H9 (cell line): Measurements from ENCODE around the gene GRB2. TPM values are rescaled to one million over a fixed set of nuclear protein-coding genes. Genes with fewer than 3 reads are reported as not detected.
A peak's percentile ranks its signal among the peaks of the same experiment; 100 is the strongest.

Source experiments
- DNase-seq: peaks from one replicate; pipeline ENCODE4 v3.0.0-alpha.2; 2017
- H2AFZ ChIP-seq: one replicate; pipeline ENCODE4 v1.6.1; 2013; ENCODE audit warnings: mild to moderate bottlenecking, low read length, control low read depth, moderate library complexity
- H2AK5ac ChIP-seq: 2 replicates; pipeline ENCODE4 v1.6.1; 2013; ENCODE audit warnings: low read length, control low read depth, mixed read lengths; ENCODE audit not compliant: insufficient read length
- H2BK120ac ChIP-seq: one replicate; pipeline ENCODE4 v1.6.1; 2013; ENCODE audit warnings: low read depth, mild to moderate bottlenecking, low read length, control low read depth, inconsistent platforms; ENCODE audit not compliant: poor library complexity, severe bottlenecking
- H2BK12ac ChIP-seq: 2 replicates; pipeline ENCODE4 v1.6.1; 2013; ENCODE audit warnings: low read length, control low read depth, mixed read lengths, low read depth; ENCODE audit not compliant: insufficient read length
- H2BK15ac ChIP-seq: 2 replicates; pipeline ENCODE4 v1.6.1; 2013; ENCODE audit warnings: low read depth, low read length, control low read depth
- H2BK20ac ChIP-seq: one replicate; pipeline ENCODE4 v1.6.1; 2013; ENCODE audit warnings: low read depth, mild to moderate bottlenecking, low read length, control low read depth, inconsistent platforms; ENCODE audit not compliant: poor library complexity, severe bottlenecking
- H2BK5ac ChIP-seq: 2 replicates; pipeline ENCODE4 v1.6.1; 2013; ENCODE audit warnings: low read length, control low read depth, mixed read lengths; ENCODE audit not compliant: insufficient read length
- H3K14ac ChIP-seq: 2 replicates; pipeline ENCODE4 v1.6.1; 2013; ENCODE audit warnings: low read length, control low read depth; ENCODE audit not compliant: insufficient read depth
- H3K18ac ChIP-seq: 2 replicates; pipeline ENCODE4 v1.6.1; 2013; ENCODE audit warnings: low read depth, mild to moderate bottlenecking, mixed read lengths, low read length, control low read depth; ENCODE audit not compliant: insufficient read length
- H3K23ac ChIP-seq: 2 replicates; pipeline ENCODE4 v1.6.1; 2013; ENCODE audit warnings: low read length, control low read depth, mixed read lengths, low read depth; ENCODE audit not compliant: insufficient read length
- H3K23me2 ChIP-seq: 2 replicates; pipeline ENCODE4 v1.6.1; 2013; ENCODE audit warnings: low read depth, mild to moderate bottlenecking, mixed read lengths, low read length, control low read depth; ENCODE audit not compliant: insufficient read length, poor library complexity, severe bottlenecking
- H3K27ac ChIP-seq: 2 replicates; pipeline ENCODE4 v1.5.1; 2013; ENCODE audit warnings: low read length, control low read depth, mixed read lengths, low read depth; ENCODE audit not compliant: insufficient read length
- H3K27me3 ChIP-seq: 2 replicates; pipeline ENCODE4 v1.6.1; 2013; ENCODE audit warnings: low read length, control low read depth, inconsistent platforms; ENCODE audit not compliant: insufficient read depth
- H3K4ac ChIP-seq: 2 replicates; pipeline ENCODE4 v1.6.1; 2013; ENCODE audit warnings: low read depth, mild to moderate bottlenecking, control low read depth, inconsistent platforms, low read length, moderate library complexity
- H3K4me1 ChIP-seq: 2 replicates; pipeline ENCODE4 v1.6.1; 2013; ENCODE audit warnings: low read length, control low read depth, inconsistent platforms; ENCODE audit not compliant: insufficient read depth
- H3K4me2 ChIP-seq: 2 replicates; pipeline ENCODE4 v1.6.1; 2013; ENCODE audit warnings: low read length, control low read depth, mixed read lengths; ENCODE audit not compliant: insufficient read length, insufficient read depth
- H3K56ac ChIP-seq: 2 replicates; pipeline ENCODE4 v1.6.1; 2013; ENCODE audit warnings: low read depth, mild to moderate bottlenecking, mixed read lengths, low read length, control low read depth; ENCODE audit not compliant: insufficient read length
- H3K79me1 ChIP-seq: 2 replicates; pipeline ENCODE4 v1.6.1; 2013; ENCODE audit warnings: low read depth, mild to moderate bottlenecking, moderate library complexity, low read length, control low read depth, inconsistent platforms; ENCODE audit not compliant: insufficient read depth, poor library complexity, severe bottlenecking
- H3K79me2 ChIP-seq: 2 replicates; pipeline ENCODE4 v1.6.1; 2013; ENCODE audit warnings: low read length, control low read depth, inconsistent platforms; ENCODE audit not compliant: insufficient read depth
- H3K9ac ChIP-seq: 2 replicates; pipeline ENCODE4 v1.6.1; 2013; ENCODE audit warnings: low read length, control low read depth, mixed read lengths; ENCODE audit not compliant: insufficient read length; ENCODE audit errors: extremely low read depth
- H3K9me3 ChIP-seq: one replicate; pipeline ENCODE4 v1.6.1; 2013; ENCODE audit warnings: low read depth, low read length, inconsistent platforms; ENCODE audit not compliant: control insufficient read depth
- H3T11ph ChIP-seq: one replicate; pipeline ENCODE4 v1.6.1; 2013; ENCODE audit warnings: mild to moderate bottlenecking, low read length, control low read depth, inconsistent platforms
- H4K20me1 ChIP-seq: one replicate; pipeline ENCODE4 v1.6.1; 2013; ENCODE audit not compliant: control insufficient read depth, insufficient read length, insufficient read depth
- H4K5ac ChIP-seq: 2 replicates; pipeline ENCODE4 v1.6.1; 2013; ENCODE audit warnings: low read depth, mild to moderate bottlenecking, mixed read lengths, low read length, control low read depth; ENCODE audit not compliant: insufficient read length
- H4K8ac ChIP-seq: replicated peaks from 2 replicates; pipeline ENCODE4 v1.6.1; 2013; ENCODE audit warnings: low read length, control low read depth, mixed read lengths, low read depth; ENCODE audit not compliant: insufficient read length
- H4K91ac ChIP-seq: 2 replicates; pipeline ENCODE4 v1.6.1; 2013; ENCODE audit warnings: low read depth, mild to moderate bottlenecking, moderate library complexity, mixed read lengths, low read length, control low read depth; ENCODE audit not compliant: insufficient read length
- H3K27ac Mint-ChIP-seq, 3 experiments: 2 replicates in 2 of 3; 3 replicates in 1 of 3; pipeline ENCODE4 v1.8.0; 2020 to 2021; ENCODE audit warnings: mixed read lengths in 3 of 3, mild to moderate bottlenecking in 1 of 3, moderate library complexity in 1 of 3
- H3K27me3 Mint-ChIP-seq: 2 replicates; pipeline ENCODE4 v1.8.0; 2021; ENCODE audit warnings: low read depth, mild to moderate bottlenecking, moderate library complexity, mixed read lengths
- H3K36me3 Mint-ChIP-seq, 3 experiments: 2 replicates in 2 of 3; 3 replicates in 1 of 3; pipeline ENCODE4 v1.8.0; 2020 to 2021; ENCODE audit warnings: low read depth in 3 of 3, mixed read lengths in 3 of 3; ENCODE audit not compliant: insufficient read depth in 1 of 3
- H3K4me1 Mint-ChIP-seq, 2 experiments: 2 replicates each; pipeline ENCODE4 v1.8.0; 2020; ENCODE audit warnings: mixed read lengths in 2 of 2
- H3K4me3 Mint-ChIP-seq, 2 experiments: 2 replicates in 1 of 2; 3 replicates in 1 of 2; pipeline ENCODE4 v1.8.0; 2020 to 2021; ENCODE audit warnings: mild to moderate bottlenecking in 2 of 2, mixed read lengths in 2 of 2, moderate library complexity in 1 of 2
- H3K9me3 Mint-ChIP-seq, 2 experiments: 2 replicates in 1 of 2; 3 replicates in 1 of 2; pipeline ENCODE4 v1.8.0; 2020; ENCODE audit warnings: mild to moderate bottlenecking in 2 of 2, mixed read lengths in 2 of 2, moderate library complexity in 1 of 2
- WGBS: extraction: QIAGEN DNeasy Blood & Tissue Kit; methylation state at CpG from one replicate; pipeline ENCODE4 v1.1.7; 2013; ENCODE audit warnings: missing lambda C conversion rate, low lambda C conversion rate, mixed read lengths; ENCODE audit not compliant: insufficient read length; ENCODE audit errors: extremely low coverage; 5-methylcytosine and 5-hydroxymethylcytosine counted together
- total RNA-seq: library from RNA; stranded (reverse); gene quantifications from 2 replicates; pipeline ENCODE4 v1.2.1, GENCODE V29; 2021
- TF ChIP-seq, protein P1 (sequence below): fragments of 200-600 bp; sonication (generic); conservative IDR thresholded peaks from 3 replicates; pipeline ENCODE4 v1.8.0; 2021; ENCODE audit warnings: antibody characterized with exemption, mild to moderate bottlenecking

GRB2 gene
- total RNA-seq, 1 experiment from 2014 or later = 91.7 TPM

DNA sequence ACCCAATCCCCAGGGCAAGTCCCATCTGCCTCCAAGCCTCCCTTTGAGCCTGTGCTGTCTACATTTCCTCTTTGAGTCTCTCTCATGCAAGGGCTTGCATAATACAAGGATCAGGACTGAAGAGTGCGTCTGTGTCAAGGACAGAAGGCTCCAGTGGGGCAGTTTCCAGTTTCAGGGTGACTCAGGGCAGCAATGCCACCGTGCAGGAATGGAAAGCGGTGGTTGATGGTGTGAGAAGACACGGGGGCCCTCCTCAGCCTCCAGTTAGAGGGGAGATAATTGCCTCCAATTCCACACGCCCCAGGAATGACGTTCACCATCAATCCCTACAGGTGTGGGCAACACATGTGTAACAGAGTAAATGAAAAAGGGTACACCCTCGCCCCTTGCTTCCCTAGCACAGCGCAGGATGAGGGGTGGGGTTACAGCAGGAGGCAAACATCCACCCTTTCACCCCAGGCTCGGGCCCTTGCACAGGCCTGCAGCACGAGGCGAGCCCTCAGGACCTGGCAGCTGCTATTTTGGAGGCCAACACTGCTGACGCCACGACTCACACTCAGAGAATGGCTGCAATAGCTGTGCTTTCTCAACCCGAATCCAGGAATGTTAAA is 91.4 kb downstream of the GRB2 start:
- H4K5ac ChIP-seq = no peak overlapping the region
- H3K36me3 Mint-ChIP-seq = peaks cover 0 to 4% (median 0%) of the 10 kb centered on the region in 3 experiments; a peak in 1 of 7 replicates
- no peak overlapping the region for H3K4me3 Mint-ChIP-seq
- no peaks in the 10 kb centered on the region for H3K79me1 ChIP-seq
- H2AFZ ChIP-seq = no peak overlapping the region
- no peak overlapping the region for H3K56ac ChIP-seq
- no CpG with 5 or more reads among the region's 14 CpGs for WGBS
- no peak overlapping the region for H2BK15ac ChIP-seq
- no peak overlapping the region for H3T11ph ChIP-seq
- no peak overlapping the region for H2BK120ac ChIP-seq
- H3K18ac ChIP-seq = no peak overlapping the region
- H2BK12ac ChIP-seq = no peak overlapping the region
- H4K20me1 ChIP-seq = no peaks in the 10 kb centered on the region
- no peaks in the 10 kb centered on the region for H3K9me3 ChIP-seq
- no peak overlapping the region for H2BK5ac ChIP-seq
- peaks cover 11 to 19% of the 10 kb centered on the region in 2 experiments for H3K4me1 Mint-ChIP-seq
- H4K8ac ChIP-seq = no peak overlapping the region
- H2AK5ac ChIP-seq = no peak overlapping the region
- no peaks in the 10 kb centered on the region; the same call in 1 of the 2 replicates for H3K27me3 ChIP-seq
- H3K23me2 ChIP-seq = no peaks in the 10 kb centered on the region
- no peak overlapping the region for H3K9ac ChIP-seq
- TF ChIP-seq, protein P1, sequence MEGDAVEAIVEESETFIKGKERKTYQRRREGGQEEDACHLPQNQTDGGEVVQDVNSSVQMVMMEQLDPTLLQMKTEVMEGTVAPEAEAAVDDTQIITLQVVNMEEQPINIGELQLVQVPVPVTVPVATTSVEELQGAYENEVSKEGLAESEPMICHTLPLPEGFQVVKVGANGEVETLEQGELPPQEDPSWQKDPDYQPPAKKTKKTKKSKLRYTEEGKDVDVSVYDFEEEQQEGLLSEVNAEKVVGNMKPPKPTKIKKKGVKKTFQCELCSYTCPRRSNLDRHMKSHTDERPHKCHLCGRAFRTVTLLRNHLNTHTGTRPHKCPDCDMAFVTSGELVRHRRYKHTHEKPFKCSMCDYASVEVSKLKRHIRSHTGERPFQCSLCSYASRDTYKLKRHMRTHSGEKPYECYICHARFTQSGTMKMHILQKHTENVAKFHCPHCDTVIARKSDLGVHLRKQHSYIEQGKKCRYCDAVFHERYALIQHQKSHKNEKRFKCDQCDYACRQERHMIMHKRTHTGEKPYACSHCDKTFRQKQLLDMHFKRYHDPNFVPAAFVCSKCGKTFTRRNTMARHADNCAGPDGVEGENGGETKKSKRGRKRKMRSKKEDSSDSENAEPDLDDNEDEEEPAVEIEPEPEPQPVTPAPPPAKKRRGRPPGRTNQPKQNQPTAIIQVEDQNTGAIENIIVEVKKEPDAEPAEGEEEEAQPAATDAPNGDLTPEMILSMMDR = no peak
- no peak for DNase-seq
- H3K9me3 Mint-ChIP-seq = no peaks in the 10 kb centered on the region
- no peaks in the 10 kb centered on the region; the same call in 1 of the 2 replicates for H3K27me3 Mint-ChIP-seq
- H3K4ac ChIP-seq = no peak overlapping the region
- H3K4me2 ChIP-seq = no peak overlapping the region
- no peaks in the 10 kb centered on the region for H3K4me1 ChIP-seq
- H3K27ac ChIP-seq = no peak overlapping the region
- peak overlapping the region in 1 of 3 experiments; percentile 39; a peak in 1 of 7 replicates for H3K27ac Mint-ChIP-seq
- no peak overlapping the region for H3K23ac ChIP-seq
- no peak overlapping the region for H4K91ac ChIP-seq
- no peaks in the 10 kb centered on the region for H3K79me2 ChIP-seq
- no peak overlapping the region for H2BK20ac ChIP-seq
- H3K14ac ChIP-seq = no peak overlapping the region
